Measurements from ENCODE around the gene CSGALNACT2. TPM values are rescaled to one million over a fixed set of nuclear protein-coding genes. Genes with fewer than 3 reads are reported as not detected.

Gene CSGALNACT2
- total and polyA plus RNA-seq, 4 experiments from 2014 or later, result 21.1 to 48.2 (median 34.4) TPM

DNA sequence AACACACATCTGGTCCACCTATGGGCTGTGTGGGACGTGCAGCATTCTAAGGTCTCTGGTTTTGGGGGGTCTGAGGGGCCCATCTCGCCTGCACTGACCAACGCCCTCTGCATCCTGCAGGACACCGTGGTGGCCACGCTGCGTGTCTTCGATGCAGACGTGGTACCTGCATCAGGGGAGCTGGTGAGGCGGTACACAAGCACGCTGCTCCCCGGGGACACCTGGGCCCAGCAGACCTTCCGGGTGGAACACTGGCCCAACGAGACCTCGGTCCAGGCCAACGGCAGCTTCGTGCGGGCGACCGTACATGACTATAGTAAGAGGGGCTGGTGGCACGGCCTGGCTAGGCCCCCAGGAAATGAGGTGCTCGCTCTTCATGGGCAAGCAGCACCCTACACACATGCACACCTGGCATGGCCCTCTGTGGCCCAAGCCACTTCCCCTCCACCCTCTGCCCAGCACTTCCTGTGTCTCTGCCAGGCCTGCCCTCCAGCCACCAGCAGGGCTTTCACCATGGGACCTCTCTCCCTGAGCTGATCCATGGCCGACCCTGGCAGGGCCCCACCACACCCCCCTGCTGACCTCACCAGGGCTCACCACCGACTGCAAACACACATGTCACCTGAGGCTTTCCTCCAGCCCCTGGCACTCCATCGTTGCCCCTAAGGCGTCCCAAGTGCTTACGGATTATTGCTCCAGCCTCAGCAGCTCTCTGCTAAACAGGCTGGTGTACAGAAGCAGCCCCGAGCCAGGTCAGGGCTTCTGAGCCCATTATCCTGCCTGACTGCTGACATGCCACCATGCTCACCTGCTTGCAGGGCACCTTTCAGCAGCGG is 31.8 kb upstream of the CSGALNACT2 start:
- Histone ChIP-seq H3K36me3 (ENCODE audit: insufficient read depth, low read length) (no peaks in the 10 kb centered on the region), H3K4me1 (ENCODE audit: insufficient read depth, low read length) (peaks cover 15% of the 10 kb centered on the region), H3K9me3 (ENCODE audit: control insufficient read depth in 1 of 2, low read length in 2 of 2) (no peaks in the 10 kb centered on the region), H3K4me3 (ENCODE audit: low read length in 2 of 2) (no peak overlapping the region), H3K27ac (ENCODE audit: low read depth, low read length) (no peak overlapping the region), H3K27me3 (ENCODE audit: insufficient read depth, low read length) (no peaks in the 10 kb centered on the region)
- intact Hi-C loops (cut with micrococcal nuclease), result no loop called here
- POLR2A ChIA-PET (ENCODE audit: partially characterized antibody), result interaction anchor here (1.8 kb wide), 1 partner anchor 31 kb away, joined by 6 read pairs; the partner anchor contains the start of gene CSGALNACT2
- H3K36me3 Mint-ChIP-seq, result no peaks in the 10 kb centered on the region
- peak overlapping the region in 5 of 8 donors; percentile 12 to 64 (median 50) for H3K4me3 Mint-ChIP-seq
- DNase-seq, result no peak
- H3K9me3 Mint-ChIP-seq, result no peaks in the 10 kb centered on the region
- peaks cover 13 to 16% of the 10 kb centered on the region in 2 donors for H3K27me3 Mint-ChIP-seq
- H3K27ac Mint-ChIP-seq, result peak overlapping the region in 2 of 7 donors; percentile 12 to 18
- CTCF ChIA-PET (ENCODE audit: partially characterized antibody), result interaction anchor here (2.1 kb wide), 1 partner anchor 353 kb away, joined by 14 read pairs; no protein-coding TSS in a partner anchor
- peaks cover 5 to 13% (median 7%) of the 10 kb centered on the region in 4 donors for H3K4me1 Mint-ChIP-seq

DNA sequence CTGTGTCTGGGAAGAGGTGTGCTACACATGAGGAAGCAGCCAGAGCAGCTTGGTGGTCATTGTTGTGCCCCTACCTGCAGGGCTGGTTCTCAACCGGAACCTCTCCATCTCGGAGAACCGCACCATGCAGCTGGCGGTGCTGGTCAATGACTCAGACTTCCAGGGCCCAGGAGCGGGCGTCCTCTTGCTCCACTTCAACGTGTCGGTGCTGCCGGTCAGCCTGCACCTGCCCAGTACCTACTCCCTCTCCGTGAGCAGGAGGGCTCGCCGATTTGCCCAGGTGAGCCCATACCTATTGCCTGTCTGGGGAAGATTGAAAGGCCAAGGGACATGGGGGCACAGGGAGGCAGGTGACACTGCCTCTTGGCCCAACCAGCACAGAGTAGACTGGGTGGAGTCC is 29.3 kb upstream of the CSGALNACT2 start:
- no peak for DNase-seq
- Mint-ChIP-seq H3K4me3 (no peak overlapping the region), H3K9me3 (no peaks in the 10 kb centered on the region), H3K4me1 (peaks cover 2 to 6% (median 4%) of the 10 kb centered on the region in 4 donors), H3K27me3 (peaks cover 0 to 2% of the 10 kb centered on the region in 2 donors), H3K27ac (no peak overlapping the region), H3K36me3 (no peaks in the 10 kb centered on the region)
- Histone ChIP-seq H3K27ac (ENCODE audit: low read depth, low read length) (no peak overlapping the region), H3K27me3 (ENCODE audit: insufficient read depth, low read length) (no peaks in the 10 kb centered on the region), H3K4me3 (ENCODE audit: low read length in 2 of 2) (no peak overlapping the region), H3K36me3 (ENCODE audit: insufficient read depth, low read length) (no peaks in the 10 kb centered on the region), H3K9me3 (ENCODE audit: control insufficient read depth in 1 of 2, low read length in 2 of 2) (no peaks in the 10 kb centered on the region), H3K4me1 (ENCODE audit: insufficient read depth, low read length) (peaks cover 15% of the 10 kb centered on the region)
- ChIA-PET CTCF (ENCODE audit: partially characterized antibody) (no interaction called here), POLR2A (ENCODE audit: partially characterized antibody) (no interaction called here)
- intact Hi-C loops (cut with micrococcal nuclease), result no loop called here

DNA sequence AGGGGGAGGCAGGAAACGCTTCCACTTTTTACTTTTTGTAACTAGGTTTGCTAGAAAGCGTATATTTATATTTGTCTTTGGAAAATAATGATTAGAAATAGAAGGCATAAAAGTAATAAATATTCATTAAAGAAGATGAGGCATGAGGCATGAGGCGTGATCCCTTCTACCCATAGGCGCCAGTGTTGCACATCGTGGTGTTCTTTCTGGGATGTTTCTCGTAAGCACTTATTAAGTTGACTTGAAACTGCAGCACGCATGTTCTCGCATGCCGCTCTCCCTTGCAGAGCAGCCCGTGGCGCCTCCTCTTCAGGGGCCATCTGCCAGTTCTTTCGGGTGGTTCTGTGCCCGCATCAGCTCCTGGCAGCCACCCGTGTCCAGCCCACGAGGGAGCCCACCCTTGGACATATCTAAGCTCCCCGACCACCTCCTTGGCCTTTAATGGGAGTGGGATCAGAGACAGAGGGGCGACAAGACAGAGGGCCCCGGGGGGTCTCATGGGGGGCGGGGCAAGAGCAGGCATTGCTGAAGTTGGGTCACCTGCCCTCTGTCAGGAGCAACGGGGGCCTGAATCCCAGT is 28.5 kb upstream of the CSGALNACT2 start:
- peaks cover 0 to 1% of the 10 kb centered on the region in 2 donors for H3K27me3 Mint-ChIP-seq

DNA sequence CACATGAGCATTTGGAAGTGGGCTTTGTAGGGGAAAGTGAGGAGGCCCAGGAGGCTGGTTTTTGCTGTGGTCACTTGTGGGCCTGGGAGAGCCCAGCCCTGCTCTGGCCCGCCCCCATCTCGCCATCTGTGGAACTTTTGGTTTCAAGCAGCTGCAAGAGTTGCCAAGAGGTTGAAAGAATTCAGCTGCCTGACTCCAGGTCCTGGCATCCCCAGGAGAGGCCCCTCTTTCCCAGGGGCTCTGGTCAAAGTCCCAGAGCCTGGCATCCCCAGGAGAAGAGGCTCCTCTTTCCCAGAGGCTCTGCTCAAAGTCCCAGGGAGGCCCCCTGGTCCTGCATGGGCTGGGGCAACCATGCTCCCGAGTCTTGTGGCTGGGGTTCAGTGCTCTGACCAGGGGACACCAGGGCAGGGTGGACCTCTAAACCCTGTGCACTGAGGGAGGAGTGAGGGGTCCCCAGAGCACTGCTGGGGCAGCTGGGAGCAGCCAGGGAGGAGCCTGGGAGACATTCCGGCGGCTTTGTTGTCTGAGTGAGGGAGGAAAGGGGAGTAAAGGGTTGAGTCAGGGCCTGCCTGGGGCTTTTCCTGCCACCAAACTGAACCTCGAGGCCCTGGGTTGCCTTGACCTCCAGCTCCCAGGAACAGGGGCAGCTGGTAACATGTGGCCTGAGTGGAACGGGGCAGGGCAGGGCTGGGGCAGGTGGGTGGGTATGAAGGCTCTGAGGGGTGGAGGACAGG is 27.7 kb upstream of the CSGALNACT2 start:
- H3K9me3 Mint-ChIP-seq, result no peaks in the 10 kb centered on the region
- CTCF ChIA-PET (ENCODE audit: partially characterized antibody), result no interaction called here

More for the DNA sequence above, 28.5 kb upstream of the CSGALNACT2 start:
- no peak for DNase-seq
- Histone ChIP-seq H3K36me3 (ENCODE audit: insufficient read depth, low read length) (no peaks in the 10 kb centered on the region), H3K27me3 (ENCODE audit: insufficient read depth, low read length) (no peaks in the 10 kb centered on the region), H3K27ac (ENCODE audit: low read depth, low read length) (no peak overlapping the region), H3K4me3 (ENCODE audit: low read length in 2 of 2) (no peak overlapping the region), H3K9me3 (ENCODE audit: control insufficient read depth in 1 of 2, low read length in 2 of 2) (no peaks in the 10 kb centered on the region), H3K4me1 (ENCODE audit: insufficient read depth, low read length) (peaks cover 11% of the 10 kb centered on the region)
- Mint-ChIP-seq H3K4me1 (peaks cover 1 to 6% (median 4%) of the 10 kb centered on the region in 4 donors), H3K36me3 (no peaks in the 10 kb centered on the region), H3K9me3 (no peaks in the 10 kb centered on the region), H3K27ac (peak overlapping the region in 1 of 7 donors; percentile 86), H3K4me3 (no peak overlapping the region)
- CTCF ChIA-PET (ENCODE audit: partially characterized antibody), result no interaction called here
- POLR2A ChIA-PET (ENCODE audit: partially characterized antibody), result no interaction called here
- intact Hi-C loops (cut with micrococcal nuclease), result no loop called here

DNA sequence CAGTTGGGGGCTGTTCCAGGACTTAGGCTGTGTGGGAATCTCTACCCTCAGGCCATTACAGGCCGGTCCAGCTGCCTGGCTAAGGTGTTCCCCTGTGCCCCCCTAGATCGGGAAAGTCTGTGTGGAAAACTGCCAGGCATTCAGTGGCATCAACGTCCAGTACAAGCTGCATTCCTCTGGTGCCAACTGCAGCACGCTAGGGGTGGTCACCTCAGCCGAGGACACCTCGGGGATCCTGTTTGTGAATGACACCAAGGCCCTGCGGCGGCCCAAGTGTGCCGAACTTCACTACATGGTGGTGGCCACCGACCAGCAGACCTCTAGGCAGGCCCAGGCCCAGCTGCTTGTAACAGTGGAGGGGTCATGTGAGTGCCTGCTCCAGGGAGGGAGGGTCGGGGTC is 27.1 kb upstream of the CSGALNACT2 start:
- H3K4me3 ChIP-seq (ENCODE audit: low read length in 2 of 2), result no peak overlapping the region
- ChIA-PET POLR2A (ENCODE audit: partially characterized antibody) (no interaction called here), CTCF (ENCODE audit: partially characterized antibody) (no interaction called here)
- H3K4me1 ChIP-seq (ENCODE audit: insufficient read depth, low read length), result no peaks in the 10 kb centered on the region
- H3K36me3 Mint-ChIP-seq, result no peaks in the 10 kb centered on the region
- H3K27ac ChIP-seq (ENCODE audit: low read depth, low read length), result no peak overlapping the region
- peaks cover 0 to 6% (median 2%) of the 10 kb centered on the region in 4 donors for H3K4me1 Mint-ChIP-seq
- DNase-seq, result no peak
- no peaks in the 10 kb centered on the region for H3K9me3 Mint-ChIP-seq
- no peak overlapping the region for H3K27ac Mint-ChIP-seq
- no peaks in the 10 kb centered on the region for H3K27me3 ChIP-seq (ENCODE audit: insufficient read depth, low read length)
- H3K4me3 Mint-ChIP-seq, result no peak overlapping the region
- H3K27me3 Mint-ChIP-seq, result no peaks in the 10 kb centered on the region
- H3K9me3 ChIP-seq (ENCODE audit: control insufficient read depth in 1 of 2, low read length in 2 of 2), result no peaks in the 10 kb centered on the region
- no peaks in the 10 kb centered on the region for H3K36me3 ChIP-seq (ENCODE audit: insufficient read depth, low read length)
- intact Hi-C loops (cut with micrococcal nuclease), result no loop called here

More for the DNA sequence above, 27.7 kb upstream of the CSGALNACT2 start:
- intact Hi-C loops (cut with micrococcal nuclease), result no loop called here
- H3K36me3 Mint-ChIP-seq, result no peaks in the 10 kb centered on the region
- Histone ChIP-seq H3K36me3 (ENCODE audit: insufficient read depth, low read length) (no peaks in the 10 kb centered on the region), H3K4me1 (ENCODE audit: insufficient read depth, low read length) (peaks cover 5% of the 10 kb centered on the region), H3K9me3 (ENCODE audit: control insufficient read depth in 1 of 2, low read length in 2 of 2) (no peaks in the 10 kb centered on the region), H3K27ac (ENCODE audit: low read depth, low read length) (no peak overlapping the region), H3K4me3 (ENCODE audit: low read length in 2 of 2) (no peak overlapping the region), H3K27me3 (ENCODE audit: insufficient read depth, low read length) (no peaks in the 10 kb centered on the region)
- DNase-seq, result no peak
- H3K27me3 Mint-ChIP-seq, result no peaks in the 10 kb centered on the region
- no peak overlapping the region for H3K27ac Mint-ChIP-seq
- H3K4me3 Mint-ChIP-seq, result no peak overlapping the region
- peaks cover 0 to 6% (median 2%) of the 10 kb centered on the region in 4 donors for H3K4me1 Mint-ChIP-seq
- POLR2A ChIA-PET (ENCODE audit: partially characterized antibody), result no interaction called here

DNA sequence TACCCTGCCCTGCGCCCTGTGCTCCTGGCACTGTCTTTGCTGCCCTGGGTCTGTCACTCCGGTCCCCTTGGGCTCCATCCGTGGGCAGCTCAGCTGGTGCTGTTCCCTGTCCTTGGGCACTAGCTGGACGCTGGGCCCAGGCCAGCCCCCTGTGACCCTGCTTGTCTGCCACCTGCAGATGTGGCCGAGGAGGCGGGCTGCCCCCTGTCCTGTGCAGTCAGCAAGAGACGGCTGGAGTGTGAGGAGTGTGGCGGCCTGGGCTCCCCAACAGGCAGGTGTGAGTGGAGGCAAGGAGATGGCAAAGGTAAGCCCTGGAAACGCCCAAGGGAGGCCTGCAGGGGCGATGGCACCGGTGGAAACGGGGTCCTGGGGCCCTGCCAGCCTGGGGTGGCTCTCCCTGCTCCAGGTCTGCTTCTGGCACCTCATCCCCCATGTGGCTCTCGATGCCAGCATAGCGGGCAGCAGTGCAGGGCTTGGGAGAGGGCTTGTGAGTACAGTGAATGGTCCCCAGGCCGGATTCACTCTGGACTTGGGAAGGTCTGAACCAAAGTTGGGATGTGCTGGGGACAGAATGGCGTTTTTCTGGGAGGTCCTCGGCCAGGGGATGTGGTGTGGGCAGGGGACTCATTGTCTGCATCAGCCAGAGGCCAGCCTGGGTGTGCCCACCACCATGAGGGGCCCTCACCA is 26.2 kb upstream of the CSGALNACT2 start:
- H3K4me3 Mint-ChIP-seq, result no peak overlapping the region
- no peak overlapping the region for H3K27ac ChIP-seq (ENCODE audit: low read depth, low read length)
- H3K27me3 Mint-ChIP-seq, result no peaks in the 10 kb centered on the region
- peaks cover 0 to 2% (median 1%) of the 10 kb centered on the region in 4 donors for H3K4me1 Mint-ChIP-seq
- H3K36me3 ChIP-seq (ENCODE audit: insufficient read depth, low read length), result no peaks in the 10 kb centered on the region
- CTCF ChIA-PET (ENCODE audit: partially characterized antibody), result no interaction called here
- POLR2A ChIA-PET (ENCODE audit: partially characterized antibody), result no interaction called here
- DNase-seq, result no peak
- no peaks in the 10 kb centered on the region for H3K9me3 Mint-ChIP-seq
- H3K27me3 ChIP-seq (ENCODE audit: insufficient read depth, low read length), result no peaks in the 10 kb centered on the region
- intact Hi-C loops (cut with micrococcal nuclease), result no loop called here
- no peaks in the 10 kb centered on the region for H3K4me1 ChIP-seq (ENCODE audit: insufficient read depth, low read length)
- H3K4me3 ChIP-seq (ENCODE audit: low read length in 2 of 2), result no peak overlapping the region
- no peaks in the 10 kb centered on the region for H3K9me3 ChIP-seq (ENCODE audit: control insufficient read depth in 1 of 2, low read length in 2 of 2)
- no peak overlapping the region for H3K27ac Mint-ChIP-seq
- no peaks in the 10 kb centered on the region for H3K36me3 Mint-ChIP-seq

DNA sequence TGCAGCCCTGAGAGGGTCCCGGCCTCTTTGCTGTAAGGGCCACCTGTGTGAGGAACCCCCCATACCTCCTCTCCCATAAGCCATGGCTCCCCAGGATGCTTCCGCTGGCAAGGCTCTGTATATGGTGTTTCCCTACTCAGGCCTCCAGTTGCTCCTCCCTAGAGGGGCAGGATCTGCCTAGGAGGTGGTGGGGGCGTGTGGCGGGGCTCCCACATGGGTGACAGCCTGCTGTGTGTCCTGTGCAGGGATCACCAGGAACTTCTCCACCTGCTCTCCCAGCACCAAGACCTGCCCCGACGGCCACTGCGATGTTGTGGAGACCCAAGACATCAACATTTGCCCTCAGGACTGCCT is 25.7 kb upstream of the CSGALNACT2 start:
- H3K9me3 Mint-ChIP-seq, result no peaks in the 10 kb centered on the region
- intact Hi-C loops (cut with micrococcal nuclease), result no loop called here
- CTCF ChIA-PET (ENCODE audit: partially characterized antibody), result no interaction called here
- Histone ChIP-seq H3K36me3 (ENCODE audit: insufficient read depth, low read length) (no peaks in the 10 kb centered on the region), H3K27ac (ENCODE audit: low read depth, low read length) (no peak overlapping the region), H3K27me3 (ENCODE audit: insufficient read depth, low read length) (no peaks in the 10 kb centered on the region), H3K9me3 (ENCODE audit: control insufficient read depth in 1 of 2, low read length in 2 of 2) (no peaks in the 10 kb centered on the region), H3K4me1 (ENCODE audit: insufficient read depth, low read length) (no peaks in the 10 kb centered on the region), H3K4me3 (ENCODE audit: low read length in 2 of 2) (no peak overlapping the region)
- H3K36me3 Mint-ChIP-seq, result no peaks in the 10 kb centered on the region
- no peaks in the 10 kb centered on the region for H3K27me3 Mint-ChIP-seq
- no peak for DNase-seq
- POLR2A ChIA-PET (ENCODE audit: partially characterized antibody), result no interaction called here
- H3K4me3 Mint-ChIP-seq, result no peak overlapping the region
- no peak overlapping the region for H3K27ac Mint-ChIP-seq
- peaks cover 0 to 2% (median under 1%) of the 10 kb centered on the region in 4 donors for H3K4me1 Mint-ChIP-seq

Data from CD4-positive, alpha-beta memory T cell (primary cell).